ENCODE data around the gene AOC2.
"Not testable (repeated sequence)": the region's sequence is repeated elsewhere in the genome, so short reads cannot be mapped to it uniquely, and the experiment has no call there.

AOC2 gene

GRCh38 chr17:42882166-42882565 is 37.8 kb downstream of the AOC2 start:
- DNase-seq, result no peak

- no peak for DNase-seq
Measured at GRCh38 chr17:42883802-42884558, 39.6 kb downstream of the AOC2 start.

DNA sequence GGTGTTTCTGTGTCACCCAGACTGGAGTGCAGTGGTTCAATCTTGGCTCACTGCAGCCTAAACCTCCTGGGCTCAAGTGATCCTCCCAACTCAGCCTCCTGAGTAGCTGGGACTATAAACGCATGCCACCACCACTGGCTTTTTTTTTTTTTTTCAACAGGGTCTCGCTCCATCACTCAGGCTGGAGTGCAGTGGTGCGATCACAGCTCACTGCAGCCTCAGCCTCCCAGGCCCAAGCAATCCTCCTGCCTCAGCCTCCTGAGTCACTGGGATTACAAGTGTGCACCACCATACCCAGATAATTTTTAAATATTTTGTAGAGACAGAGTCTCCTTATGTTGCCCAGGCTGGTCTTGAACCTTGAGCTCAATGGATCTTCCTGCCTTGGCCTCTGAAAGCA is 41.4 kb downstream of the AOC2 start:
- DNase-seq, result not testable (repeated sequence)

GRCh38 chr17:42886283-42887176 is 42.1 kb downstream of the AOC2 start:
- DNase-seq, result no peak

GRCh38 chr17:42889809-42890208 is 45.4 kb downstream of the AOC2 start:
- no peak for DNase-seq

- DNase-seq, result no peak
Measured at GRCh38 chr17:42891539-42892152, 47.3 kb downstream of the AOC2 start.

- DNase-seq, result no peak
Measured at GRCh38 chr17:42893359-42893758, 49.0 kb downstream of the AOC2 start.

DNA sequence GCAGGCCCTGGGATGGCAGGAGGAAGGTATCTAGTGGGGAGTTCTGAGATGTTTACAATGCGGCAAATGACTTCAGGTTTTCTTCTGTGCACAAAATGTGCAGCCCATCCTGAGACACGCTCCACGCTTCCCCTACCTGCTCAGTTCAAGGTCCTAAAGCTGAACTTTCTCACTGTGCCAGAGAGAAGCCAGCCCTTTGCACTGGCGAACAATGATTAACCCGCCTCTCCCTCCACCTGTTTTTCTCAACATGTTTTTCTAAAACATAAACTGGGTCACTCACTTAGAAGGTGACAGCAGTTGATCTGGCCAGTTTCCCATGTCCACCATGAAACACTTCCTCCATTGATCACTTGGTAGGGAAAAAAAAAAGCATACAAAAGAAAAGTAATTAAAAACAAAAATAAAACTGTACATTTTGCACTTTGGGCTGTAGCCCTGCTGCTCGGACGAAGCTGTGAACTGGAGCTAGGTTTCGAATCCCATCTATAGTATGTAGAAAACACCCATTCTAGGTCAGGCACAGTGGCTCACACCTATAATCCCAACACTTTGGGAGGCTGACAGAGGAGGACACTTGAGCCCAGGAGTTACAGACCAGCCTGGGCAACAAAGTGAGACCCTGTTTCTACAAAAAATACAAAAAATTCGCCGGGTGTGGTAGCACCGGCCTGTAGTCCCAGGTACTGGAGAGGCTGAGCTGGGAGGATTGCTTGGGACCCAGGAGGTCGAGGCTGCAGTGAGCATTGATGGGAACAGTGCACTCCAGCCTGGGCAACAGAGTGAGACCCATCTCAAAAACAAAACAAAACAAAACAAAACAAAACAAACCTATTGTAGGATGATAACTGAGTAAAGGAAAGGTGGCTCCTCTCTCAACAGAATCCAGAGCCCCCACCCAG is 50.2 kb downstream of the AOC2 start:
- no peak for DNase-seq

DNA sequence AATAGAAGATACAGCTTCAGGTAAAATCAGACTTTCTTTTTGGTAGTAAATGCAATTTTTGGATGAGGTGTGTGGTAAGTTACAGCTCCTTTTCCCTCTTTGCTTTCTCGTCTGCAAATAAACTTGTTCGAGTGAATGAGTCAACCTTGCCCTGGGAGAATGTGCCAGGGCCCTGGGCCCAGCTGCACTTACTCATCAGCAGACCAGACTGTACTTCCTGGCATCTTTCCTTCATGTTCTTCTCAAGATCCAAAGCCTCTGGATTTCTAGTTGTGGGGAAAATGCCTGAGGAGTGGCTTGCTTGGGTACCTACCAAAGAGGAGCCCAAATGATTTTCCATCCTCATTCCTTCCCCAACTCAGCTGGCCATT is 50.8 kb downstream of the AOC2 start:
- DNase-seq, result no peak

DNA sequence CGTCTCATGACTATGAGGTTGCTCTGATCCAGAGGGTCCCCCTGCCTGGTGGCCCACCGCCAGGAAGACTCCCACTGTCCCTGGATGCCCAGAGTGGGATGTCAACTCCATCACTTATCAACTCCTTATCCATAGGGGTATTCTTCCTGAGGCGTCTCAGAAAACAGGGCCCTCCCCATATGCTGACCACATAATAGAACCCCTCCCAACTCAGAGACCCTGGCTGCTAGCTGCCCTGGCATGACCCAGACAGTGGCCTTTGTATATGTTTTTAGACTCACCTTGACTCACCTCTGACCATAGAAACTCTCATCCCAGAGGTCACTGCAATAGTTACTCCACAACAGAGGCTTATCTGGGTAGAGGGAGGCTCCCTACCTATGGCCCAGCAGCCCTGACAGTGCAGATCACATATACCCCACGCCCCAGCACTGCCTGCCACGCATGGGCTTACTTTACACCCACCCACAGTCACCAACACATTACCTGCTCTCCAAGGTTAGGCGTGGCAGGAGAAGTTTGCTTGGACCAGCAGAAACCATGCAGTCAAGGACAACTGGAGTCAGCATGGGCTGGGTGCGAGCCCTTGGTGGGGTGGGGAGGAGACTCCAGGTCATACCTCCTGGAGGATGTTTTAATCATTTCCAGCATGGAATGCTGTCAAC is 53.9 kb downstream of the AOC2 start:
- DNase-seq, result no peak

DNA sequence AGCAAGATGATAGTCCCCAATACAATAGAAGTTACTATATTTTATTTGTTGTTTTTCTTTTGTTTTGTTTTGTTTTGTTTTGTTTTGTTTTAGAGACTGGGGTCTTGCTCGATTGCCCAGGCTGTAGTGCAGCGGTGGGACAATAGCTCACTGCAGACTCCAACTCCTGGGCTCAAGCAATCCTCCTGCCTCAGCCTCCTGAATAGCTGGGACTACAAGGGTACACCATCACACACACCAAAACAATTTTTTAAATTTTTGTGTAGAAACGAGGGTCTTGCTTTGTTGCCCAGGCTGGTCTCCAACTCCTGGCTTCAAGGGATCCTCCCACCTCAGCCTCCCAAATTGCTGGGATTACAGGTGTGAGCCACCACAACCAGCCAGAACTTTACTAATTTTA is 55.6 kb downstream of the AOC2 start:
- not testable (repeated sequence) for DNase-seq

All from NCI-H1092 (cell line).